Neural cell (in vitro differentiated cells): Measurements from ENCODE around the gene TKFC. TPM values are rescaled to one million over a fixed set of nuclear protein-coding genes. Genes with fewer than 3 reads are reported as not detected.

ENCODE experiments used
- H2AFZ ChIP-seq: fragments of 200-600, 300-800 bp; sonication (generic), shearing (Covaris generic); 2 replicates; pipeline ENCODE4 v1.6.0; 2014; ENCODE audit warnings: low read depth, mild to moderate bottlenecking, antibody characterized with exemption, low read length, moderate library complexity
- H3F3A ChIP-seq: fragments of 200-600 bp; shearing (Covaris generic); 2 replicates; pipeline ENCODE4 v1.6.1; 2016; ENCODE audit warnings: mild to moderate bottlenecking, moderate library complexity, mixed read lengths, antibody characterized with exemption, low read length; ENCODE audit not compliant: insufficient read depth, poor library complexity, severe bottlenecking
- H3K27ac ChIP-seq: fragments of 200-600, 300-800 bp; sonication (generic), shearing (Covaris generic); 2 replicates; pipeline ENCODE4 v1.5.1; 2014; ENCODE audit warnings: mild to moderate bottlenecking, low read length, moderate library complexity
- H3K27me3 ChIP-seq: fragments of 300-800, 200-600 bp; sonication (generic), shearing (Covaris generic); 2 replicates; pipeline ENCODE4 v1.6.0; 2014; ENCODE audit warnings: mild to moderate bottlenecking, low read depth, low read length, moderate library complexity; ENCODE audit not compliant: insufficient read depth
- H3K36me3 ChIP-seq: fragments of 300-800, 200-600 bp; sonication (generic), shearing (Covaris generic); 2 replicates; pipeline ENCODE4 v1.5.1; 2014; ENCODE audit warnings: mild to moderate bottlenecking, antibody characterized with exemption, low read length, moderate library complexity; ENCODE audit not compliant: insufficient read depth
- H3K4me2 ChIP-seq: fragments of 300-800, 200-600 bp; sonication (generic), shearing (Covaris generic); 2 replicates; pipeline ENCODE4 v1.6.0; 2014; ENCODE audit warnings: mild to moderate bottlenecking, low read length
- H3K4me3 ChIP-seq: fragments of 300-800, 200-600 bp; sonication (generic), shearing (Covaris generic); 2 replicates; pipeline ENCODE4 v1.5.1; 2014; ENCODE audit warnings: mild to moderate bottlenecking, low read length, moderate library complexity
- H3K79me2 ChIP-seq: fragments of 200-600 bp; shearing (Covaris generic); replicated peaks from 2 replicates; pipeline ENCODE4 v1.6.0; 2014; ENCODE audit warnings: mild to moderate bottlenecking, low read length, moderate library complexity; ENCODE audit not compliant: insufficient read depth
- H3K9ac ChIP-seq: fragments of 300-800, 200-600 bp; sonication (generic), shearing (Covaris generic); 2 replicates; pipeline ENCODE4 v1.6.1; 2016; ENCODE audit warnings: mild to moderate bottlenecking, low read length, mixed read lengths
- H3K9me2 ChIP-seq: fragments of 200-600 bp; shearing (Covaris generic); 2 replicates; pipeline ENCODE4 v1.6.1; 2016; ENCODE audit warnings: mild to moderate bottlenecking, low read length, mixed read lengths; ENCODE audit not compliant: insufficient read depth
- H3K9me3 ChIP-seq: fragments of 200-600, 300-800 bp; sonication (generic), shearing (Covaris generic); 2 replicates; pipeline ENCODE4 v1.6.1; 2016; ENCODE audit warnings: mild to moderate bottlenecking, mixed run types, low read length, moderate library complexity, mixed read lengths
- H4K20me1 ChIP-seq: fragments of 200-600 bp; shearing (Covaris generic); 2 replicates; pipeline ENCODE4 v1.6.1; 2016; ENCODE audit warnings: mild to moderate bottlenecking, mixed run types; ENCODE audit not compliant: insufficient read depth
- EP300 ChIP-seq: fragments of 450-650 bp; conservative IDR thresholded peaks from 2 replicates; pipeline ENCODE4 v1.6.1; 2014; ENCODE audit warnings: antibody characterized with exemption, mild to moderate bottlenecking, moderate library complexity; ENCODE audit not compliant: poor library complexity, severe bottlenecking
- EZH2 ChIP-seq: fragments of 200-600, 300-800 bp; shearing (Covaris generic), sonication (generic); IDR thresholded peaks from 2 replicates; pipeline ENCODE4 v1.6.1; 2014; ENCODE audit warnings: antibody characterized with exemption, low read length, borderline replicate concordance, mild to moderate bottlenecking; ENCODE audit not compliant: insufficient read depth, poor library complexity, severe bottlenecking
- MXI1 ChIP-seq: fragments of 450-650 bp; conservative IDR thresholded peaks from 2 replicates; pipeline ENCODE4 v1.6.1; 2014; ENCODE audit warnings: antibody characterized with exemption, mild to moderate bottlenecking; ENCODE audit not compliant: poor library complexity, severe bottlenecking
- POLR2AphosphoS5 ChIP-seq: IDR thresholded peaks from 2 replicates; pipeline ENCODE4 v1.6.1; 2012
- RAD21 ChIP-seq: fragments of 450-650 bp; conservative IDR thresholded peaks from 2 replicates; pipeline ENCODE4 v1.6.1; 2014; ENCODE audit warnings: antibody characterized with exemption, mild to moderate bottlenecking, moderate library complexity
- SMC3 ChIP-seq: fragments of 450-650 bp; conservative IDR thresholded peaks from 2 replicates; pipeline ENCODE4 v1.6.1; 2014; ENCODE audit warnings: antibody characterized with exemption, mild to moderate bottlenecking, moderate library complexity; ENCODE audit not compliant: poor library complexity
- TAF1 ChIP-seq: IDR thresholded peaks from 2 replicates; pipeline ENCODE4 v1.6.1; 2012; ENCODE audit warnings: low read depth
- polyA plus RNA-seq: library from polyadenylated mRNA; depleted of rRNA; stranded (reverse); fragments of >200 nt; gene quantifications from 2 replicates; pipeline ENCODE4 v1.2.3, GENCODE V29; 2014
- TF ChIP-seq, protein P1 (sequence below): fragments of 450-650 bp; IDR thresholded peaks from 2 replicates; pipeline ENCODE4 v1.5.1; 2014; ENCODE audit warnings: antibody characterized with exemption, mild to moderate bottlenecking, moderate library complexity; ENCODE audit not compliant: poor library complexity, severe bottlenecking
- TF ChIP-seq, protein P2 (sequence below): IDR thresholded peaks from 2 replicates; pipeline ENCODE4 v1.6.1; 2012; ENCODE audit warnings: borderline replicate concordance

Gene TKFC
- polyA plus RNA-seq, 1 donor from 2014 or later, result 46.0 TPM

DNA sequence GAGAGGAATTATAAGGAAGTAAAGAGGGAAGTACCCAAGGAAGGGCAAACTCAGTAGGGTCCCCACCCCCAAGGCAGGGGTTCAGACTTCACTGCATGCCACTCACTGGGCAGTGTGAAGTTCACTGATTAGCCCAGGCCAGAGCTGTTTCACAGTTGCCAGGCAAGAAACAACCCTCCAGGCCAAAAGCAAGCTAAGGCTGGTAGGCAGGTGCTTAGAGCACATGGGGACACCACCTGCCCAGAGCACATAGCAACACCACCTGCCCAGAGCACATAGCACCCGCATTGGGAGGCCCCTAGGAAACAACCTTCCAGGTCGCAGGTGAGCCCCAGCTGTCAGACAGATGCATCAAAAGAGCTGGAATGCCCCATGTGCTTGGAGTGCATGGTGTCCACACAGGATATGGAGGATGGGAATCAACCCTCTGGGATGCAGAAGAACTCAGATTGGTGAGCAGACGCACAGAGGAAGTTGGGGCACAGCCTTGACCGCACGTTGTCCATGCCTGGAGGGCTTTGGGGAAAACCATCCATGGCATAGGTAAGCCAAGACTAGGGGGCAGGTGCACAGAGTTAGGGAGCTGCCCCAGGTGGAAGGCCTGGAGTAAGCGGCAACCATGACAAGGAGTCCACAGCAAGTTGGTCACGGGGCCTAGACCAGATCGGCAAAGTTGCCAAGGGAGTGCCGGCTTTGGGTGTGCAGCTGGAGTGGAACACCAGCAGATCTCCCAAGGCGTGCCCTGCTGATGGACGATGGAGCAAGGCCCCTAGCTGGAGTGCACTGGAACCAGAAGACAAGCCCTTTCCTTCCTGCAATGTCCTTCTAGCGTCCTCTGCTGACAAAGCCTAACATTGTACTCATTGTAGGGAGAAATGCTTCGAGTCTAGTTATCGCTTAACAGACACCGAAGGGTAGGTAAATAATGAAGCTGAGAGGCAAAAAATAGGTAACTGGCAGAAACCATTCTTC lies 51.5 kb downstream of the TKFC start:
- TF ChIP-seq, protein P1, sequence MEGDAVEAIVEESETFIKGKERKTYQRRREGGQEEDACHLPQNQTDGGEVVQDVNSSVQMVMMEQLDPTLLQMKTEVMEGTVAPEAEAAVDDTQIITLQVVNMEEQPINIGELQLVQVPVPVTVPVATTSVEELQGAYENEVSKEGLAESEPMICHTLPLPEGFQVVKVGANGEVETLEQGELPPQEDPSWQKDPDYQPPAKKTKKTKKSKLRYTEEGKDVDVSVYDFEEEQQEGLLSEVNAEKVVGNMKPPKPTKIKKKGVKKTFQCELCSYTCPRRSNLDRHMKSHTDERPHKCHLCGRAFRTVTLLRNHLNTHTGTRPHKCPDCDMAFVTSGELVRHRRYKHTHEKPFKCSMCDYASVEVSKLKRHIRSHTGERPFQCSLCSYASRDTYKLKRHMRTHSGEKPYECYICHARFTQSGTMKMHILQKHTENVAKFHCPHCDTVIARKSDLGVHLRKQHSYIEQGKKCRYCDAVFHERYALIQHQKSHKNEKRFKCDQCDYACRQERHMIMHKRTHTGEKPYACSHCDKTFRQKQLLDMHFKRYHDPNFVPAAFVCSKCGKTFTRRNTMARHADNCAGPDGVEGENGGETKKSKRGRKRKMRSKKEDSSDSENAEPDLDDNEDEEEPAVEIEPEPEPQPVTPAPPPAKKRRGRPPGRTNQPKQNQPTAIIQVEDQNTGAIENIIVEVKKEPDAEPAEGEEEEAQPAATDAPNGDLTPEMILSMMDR, result no peak
- TF ChIP-seq TAF1 (no peak), POLR2AphosphoS5 (no peak), EZH2 (no peak), EP300 (no peak), RAD21 (no peak), MXI1 (no peak), SMC3 (no peak)
- TF ChIP-seq, protein P2, sequence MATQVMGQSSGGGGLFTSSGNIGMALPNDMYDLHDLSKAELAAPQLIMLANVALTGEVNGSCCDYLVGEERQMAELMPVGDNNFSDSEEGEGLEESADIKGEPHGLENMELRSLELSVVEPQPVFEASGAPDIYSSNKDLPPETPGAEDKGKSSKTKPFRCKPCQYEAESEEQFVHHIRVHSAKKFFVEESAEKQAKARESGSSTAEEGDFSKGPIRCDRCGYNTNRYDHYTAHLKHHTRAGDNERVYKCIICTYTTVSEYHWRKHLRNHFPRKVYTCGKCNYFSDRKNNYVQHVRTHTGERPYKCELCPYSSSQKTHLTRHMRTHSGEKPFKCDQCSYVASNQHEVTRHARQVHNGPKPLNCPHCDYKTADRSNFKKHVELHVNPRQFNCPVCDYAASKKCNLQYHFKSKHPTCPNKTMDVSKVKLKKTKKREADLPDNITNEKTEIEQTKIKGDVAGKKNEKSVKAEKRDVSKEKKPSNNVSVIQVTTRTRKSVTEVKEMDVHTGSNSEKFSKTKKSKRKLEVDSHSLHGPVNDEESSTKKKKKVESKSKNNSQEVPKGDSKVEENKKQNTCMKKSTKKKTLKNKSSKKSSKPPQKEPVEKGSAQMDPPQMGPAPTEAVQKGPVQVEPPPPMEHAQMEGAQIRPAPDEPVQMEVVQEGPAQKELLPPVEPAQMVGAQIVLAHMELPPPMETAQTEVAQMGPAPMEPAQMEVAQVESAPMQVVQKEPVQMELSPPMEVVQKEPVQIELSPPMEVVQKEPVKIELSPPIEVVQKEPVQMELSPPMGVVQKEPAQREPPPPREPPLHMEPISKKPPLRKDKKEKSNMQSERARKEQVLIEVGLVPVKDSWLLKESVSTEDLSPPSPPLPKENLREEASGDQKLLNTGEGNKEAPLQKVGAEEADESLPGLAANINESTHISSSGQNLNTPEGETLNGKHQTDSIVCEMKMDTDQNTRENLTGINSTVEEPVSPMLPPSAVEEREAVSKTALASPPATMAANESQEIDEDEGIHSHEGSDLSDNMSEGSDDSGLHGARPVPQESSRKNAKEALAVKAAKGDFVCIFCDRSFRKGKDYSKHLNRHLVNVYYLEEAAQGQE, result no peak
- no peaks in the 10 kb centered on the region for H3K36me3 ChIP-seq
- no peaks in the 10 kb centered on the region for H3K27me3 ChIP-seq
- no peak overlapping the region for H3K4me2 ChIP-seq
- no peak overlapping the region for H3K4me3 ChIP-seq
- no peaks in the 10 kb centered on the region for H3K79me2 ChIP-seq
- no peak overlapping the region for H2AFZ ChIP-seq
- H3K9ac ChIP-seq, result no peak overlapping the region
- H3K9me3 ChIP-seq, result no peaks in the 10 kb centered on the region
- no peak overlapping the region for H3K27ac ChIP-seq
- no peaks in the 10 kb centered on the region for H3F3A ChIP-seq
- H3K9me2 ChIP-seq, result no peaks in the 10 kb centered on the region
- H4K20me1 ChIP-seq, result no peaks in the 10 kb centered on the region

DNA sequence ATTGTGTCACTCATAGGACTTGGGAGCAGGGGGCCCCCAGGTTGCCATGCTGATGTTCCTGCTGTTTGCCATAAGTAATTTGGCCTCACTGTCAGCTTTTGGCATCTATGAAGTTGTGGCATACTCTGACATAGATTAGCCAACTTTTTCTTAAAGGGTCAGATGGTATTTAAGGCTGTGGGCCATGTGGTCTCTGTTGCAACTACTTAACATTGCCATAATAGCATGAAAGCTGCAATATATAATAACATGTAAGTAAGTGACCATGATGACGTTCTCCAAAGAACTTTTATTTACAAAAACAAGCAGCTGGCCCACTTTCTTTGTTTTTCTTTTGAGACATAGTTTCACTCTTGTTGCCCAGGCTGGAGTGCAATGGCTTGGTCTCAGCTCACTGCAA lies 57.1 kb downstream of the TKFC start:
- Histone ChIP-seq H3F3A (no peaks in the 10 kb centered on the region), H3K4me2 (no peak overlapping the region), H3K4me3 (no peak overlapping the region), H4K20me1 (no peaks in the 10 kb centered on the region), H3K27me3 (no peaks in the 10 kb centered on the region), H3K27ac (no peak overlapping the region), H3K9ac (no peak overlapping the region), H2AFZ (no peak overlapping the region), H3K36me3 (no peaks in the 10 kb centered on the region), H3K79me2 (no peaks in the 10 kb centered on the region), H3K9me2 (no peaks in the 10 kb centered on the region), H3K9me3 (no peaks in the 10 kb centered on the region)
- TF ChIP-seq MXI1 (no peak), TAF1 (no peak), SMC3 (no peak), POLR2AphosphoS5 (no peak), EP300 (no peak)
- TF ChIP-seq, protein P1, result no peak
- TF ChIP-seq, protein P2, result no peak
